Measurements from ENCODE around the gene MYO16.

The MYO16 gene

GRCh38 chr13:109224033-109224432, 594.6 kb downstream of the MYO16 start (continued):
- no peak for TF ChIP-seq ZNF707 (tag by site-specific recombination; IDR thresholded peaks at IDR 0.05)
- no peak for TF ChIP-seq ZBTB21 (tag by site-specific recombination; IDR thresholded peaks at IDR 0.05)

DNA sequence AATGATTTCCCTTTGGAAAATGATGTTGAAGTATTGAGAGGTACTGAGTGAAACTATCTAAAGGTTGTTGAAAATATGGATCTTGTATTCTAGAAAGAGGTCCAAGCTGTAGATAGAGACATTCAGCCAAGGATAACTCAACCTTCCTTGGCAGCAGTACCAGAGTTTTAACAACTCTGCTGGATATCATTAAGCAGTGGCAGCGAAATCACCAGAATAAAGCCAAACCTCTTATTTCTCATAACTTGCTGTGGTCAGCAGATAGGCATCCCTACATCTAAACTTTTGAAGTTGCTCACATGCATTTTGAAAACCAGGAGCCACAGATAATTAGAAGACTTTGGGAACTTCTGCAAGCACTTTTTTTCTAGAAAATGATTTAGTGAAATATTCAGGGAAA, 597.2 kb downstream of the MYO16 start:
- TF ChIP-seq ZNF473 (tag by site-specific recombination; IDR thresholded peaks at IDR 0.05) (no peak), ZNF426 (tag by site-specific recombination; IDR thresholded peaks at IDR 0.05) (no peak), EGR2 (tag by site-specific recombination; IDR thresholded peaks at IDR 0.05; ENCODE audit: low read depth) (no peak), ZNF510 (tag by site-specific recombination; IDR thresholded peaks at IDR 0.05; ENCODE audit: insufficient replicate concordance) (no peak), ZNF391 (tag by site-specific recombination; IDR thresholded peaks at IDR 0.05; ENCODE audit: borderline replicate concordance, low read depth) (no peak), ZSCAN18 (tag by site-specific recombination; IDR thresholded peaks at IDR 0.05) (no peak)
- TF ChIP-seq, protein P1, sequence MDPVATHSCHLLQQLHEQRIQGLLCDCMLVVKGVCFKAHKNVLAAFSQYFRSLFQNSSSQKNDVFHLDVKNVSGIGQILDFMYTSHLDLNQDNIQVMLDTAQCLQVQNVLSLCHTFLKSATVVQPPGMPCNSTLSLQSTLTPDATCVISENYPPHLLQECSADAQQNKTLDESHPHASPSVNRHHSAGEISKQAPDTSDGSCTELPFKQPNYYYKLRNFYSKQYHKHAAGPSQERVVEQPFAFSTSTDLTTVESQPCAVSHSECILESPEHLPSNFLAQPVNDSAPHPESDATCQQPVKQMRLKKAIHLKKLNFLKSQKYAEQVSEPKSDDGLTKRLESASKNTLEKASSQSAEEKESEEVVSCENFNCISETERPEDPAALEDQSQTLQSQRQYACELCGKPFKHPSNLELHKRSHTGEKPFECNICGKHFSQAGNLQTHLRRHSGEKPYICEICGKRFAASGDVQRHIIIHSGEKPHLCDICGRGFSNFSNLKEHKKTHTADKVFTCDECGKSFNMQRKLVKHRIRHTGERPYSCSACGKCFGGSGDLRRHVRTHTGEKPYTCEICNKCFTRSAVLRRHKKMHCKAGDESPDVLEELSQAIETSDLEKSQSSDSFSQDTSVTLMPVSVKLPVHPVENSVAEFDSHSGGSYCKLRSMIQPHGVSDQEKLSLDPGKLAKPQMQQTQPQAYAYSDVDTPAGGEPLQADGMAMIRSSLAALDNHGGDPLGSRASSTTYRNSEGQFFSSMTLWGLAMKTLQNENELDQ (tag by site-specific recombination; IDR thresholded peaks at IDR 0.05; ENCODE audit: low read depth) = no peak
- no peaks in the 10 kb centered on the region for H3K4me1 ChIP-seq (ENCODE audit: control insufficient read depth, insufficient read depth, low read length)
- H3K36me3 ChIP-seq (ENCODE audit: control insufficient read depth in 2 of 2, insufficient read depth in 1 of 2, low read length in 2 of 2) = no peaks in the 10 kb centered on the region
- no peak overlapping the region for H3K4me3 ChIP-seq (ENCODE audit: low read depth, low read length)
- H3K27ac ChIP-seq (ENCODE audit: extremely low read depth, low read depth, low read length) = no peak overlapping the region
- ChIA-PET POLR2A (no interaction called here), CTCF (no interaction called here)
- H3K9me3 ChIP-seq (ENCODE audit: control insufficient read depth, insufficient read depth, low read depth, low read length) = no peaks in the 10 kb centered on the region

- Histone ChIP-seq H3K36me3 (ENCODE audit: control insufficient read depth in 2 of 2, insufficient read depth in 1 of 2, low read length in 2 of 2) (no peaks in the 10 kb centered on the region), H3K27ac (ENCODE audit: extremely low read depth, low read depth, low read length) (no peak overlapping the region), H3K4me1 (ENCODE audit: control insufficient read depth, insufficient read depth, low read length) (no peaks in the 10 kb centered on the region), H3K9me3 (ENCODE audit: control insufficient read depth, insufficient read depth, low read depth, low read length) (no peaks in the 10 kb centered on the region), H3K4me3 (ENCODE audit: low read depth, low read length) (no peak overlapping the region)
- TF ChIP-seq KLF7 (tag by site-specific recombination; IDR thresholded peaks at IDR 0.05; ENCODE audit: borderline replicate concordance) = no peak
- TF ChIP-seq ZNF354C (tag by site-specific recombination; IDR thresholded peaks at IDR 0.05; ENCODE audit: borderline replicate concordance, low read depth) = no peak
- TF ChIP-seq SALL2 (tag by site-specific recombination; IDR thresholded peaks at IDR 0.05; ENCODE audit: borderline replicate concordance) = no peak
- no peak for TF ChIP-seq ZNF416 (tag by site-specific recombination; IDR thresholded peaks at IDR 0.05)
- no peak for TF ChIP-seq ZNF223 (tag by site-specific recombination; IDR thresholded peaks at IDR 0.05)
- TF ChIP-seq KLF8 (tag by site-specific recombination; IDR thresholded peaks at IDR 0.05) = no peak
- TF ChIP-seq ZNF600 (tag by site-specific recombination; IDR thresholded peaks at IDR 0.05) = no peak
- TF ChIP-seq ZNF843 (tag by site-specific recombination; IDR thresholded peaks at IDR 0.05) = no peak
- no peak for TF ChIP-seq ZNF157 (tag by site-specific recombination; IDR thresholded peaks at IDR 0.05)
- no peak for TF ChIP-seq ZNF837 (tag by site-specific recombination; IDR thresholded peaks at IDR 0.05)
- TF ChIP-seq ZBTB8A (tag by site-specific recombination; IDR thresholded peaks at IDR 0.05) = no peak
- TF ChIP-seq, protein P2, sequence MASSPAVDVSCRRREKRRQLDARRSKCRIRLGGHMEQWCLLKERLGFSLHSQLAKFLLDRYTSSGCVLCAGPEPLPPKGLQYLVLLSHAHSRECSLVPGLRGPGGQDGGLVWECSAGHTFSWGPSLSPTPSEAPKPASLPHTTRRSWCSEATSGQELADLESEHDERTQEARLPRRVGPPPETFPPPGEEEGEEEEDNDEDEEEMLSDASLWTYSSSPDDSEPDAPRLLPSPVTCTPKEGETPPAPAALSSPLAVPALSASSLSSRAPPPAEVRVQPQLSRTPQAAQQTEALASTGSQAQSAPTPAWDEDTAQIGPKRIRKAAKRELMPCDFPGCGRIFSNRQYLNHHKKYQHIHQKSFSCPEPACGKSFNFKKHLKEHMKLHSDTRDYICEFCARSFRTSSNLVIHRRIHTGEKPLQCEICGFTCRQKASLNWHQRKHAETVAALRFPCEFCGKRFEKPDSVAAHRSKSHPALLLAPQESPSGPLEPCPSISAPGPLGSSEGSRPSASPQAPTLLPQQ (tag by site-specific recombination; IDR thresholded peaks at IDR 0.05) = no peak
- no peak for TF ChIP-seq ZNF670 (tag by site-specific recombination; IDR thresholded peaks at IDR 0.05; ENCODE audit: low read depth)
- no peak for TF ChIP-seq OVOL3 (tag by site-specific recombination; IDR thresholded peaks at IDR 0.05)
- no peak for TF ChIP-seq ZNF302 (tag by site-specific recombination; IDR thresholded peaks at IDR 0.05; ENCODE audit: low read depth)
- no peak for TF ChIP-seq MYNN (tag by site-specific recombination; IDR thresholded peaks at IDR 0.05; ENCODE audit: borderline replicate concordance)
- CTCF ChIA-PET = no interaction called here
- POLR2A ChIA-PET = no interaction called here
These were observed 598.0 kb downstream of the MYO16 start for GRCh38 chr13:109227344-109227940.

All from HEK293 (cell line).